Tibial artery (tissue), 4 donors: ENCODE data around the gene RNF38.
"Not testable (repeated sequence)": the region's sequence is repeated elsewhere in the genome, so short reads cannot be mapped to it uniquely, and the experiment has no call there.

Experiments
- DNase-seq, 2 donors: peaks; one replicate each; pipeline ENCODE4 v3.0.0-alpha.2; 2019
- H3K27ac ChIP-seq, 2 donors: fragments of 200-600 bp; sonication (generic) in 1 of 2; 1 replicate in 1 of 2; 2 replicates in 1 of 2; pipeline ENCODE4 v1.5.1; 2018 to 2019; ENCODE audit warnings: mild to moderate bottlenecking in 1 of 2
- H3K27me3 ChIP-seq, 2 donors: fragments of 200-600 bp; sonication (generic) in 1 of 2; one replicate each; pipeline versions ENCODE4 v1.5.1 to v1.6.0; 2016 to 2019
- H3K36me3 ChIP-seq, 3 donors: fragments of 200-600 bp; sonication (generic) in 2 of 3; one replicate each; pipeline ENCODE4 v1.5.1; 2016 to 2019; ENCODE audit warnings: mild to moderate bottlenecking in 2 of 3
- H3K4me1 ChIP-seq, 4 donors: fragments of 200-600 bp; sonication (generic) in 2 of 4; 1 replicate in 3 of 4; 2 replicates in 1 of 4; pipeline ENCODE4 v1.5.1; 2016 to 2019
- H3K4me3 ChIP-seq, 2 donors: fragments of 200-600 bp; sonication (generic) in 1 of 2; 1 replicate in 1 of 2; 2 replicates in 1 of 2; pipeline ENCODE4 v1.5.1; 2018 to 2019; ENCODE audit warnings: mild to moderate bottlenecking in 2 of 2
- H3K9me3 ChIP-seq, 3 donors: fragments of 200-600 bp; sonication (generic) in 1 of 3; one replicate each; pipeline ENCODE4 v1.5.1; 2016 to 2019
- CTCF ChIP-seq, 2 experiments: fragments of 200-600 bp in 1 of 2; fragments of 450-650 bp in 1 of 2; IDR thresholded peaks; one replicate each; pipeline ENCODE4 v1.5.1; 2017 to 2019; ENCODE audit warnings: antibody characterized with exemption in 2 of 2, mild to moderate bottlenecking in 1 of 2, moderate library complexity in 1 of 2
- intact Hi-C: fragments of 100-400 bp; cut with DNase I; formaldehyde crosslinking; loops from one replicate; pipeline ENCODE4 v1.15.0; 2023; ENCODE audit warnings: low total_unique reads

RNF38 gene

GRCh38 chr9:36392489-36392888, 7.6 kb downstream of the RNF38 start:
- peaks cover 0 to 27% (median 16%) of the 10 kb centered on the region in 4 donors for H3K4me1 ChIP-seq
- H3K27me3 ChIP-seq: no peaks in the 10 kb centered on the region
- no peak overlapping the region for H3K4me3 ChIP-seq
- no peak overlapping the region for H3K27ac ChIP-seq
- no peaks in the 10 kb centered on the region for H3K9me3 ChIP-seq
- TF ChIP-seq CTCF (IDR thresholded peaks at IDR 0.05): no peak
- intact Hi-C loops: no loop called here
- H3K36me3 ChIP-seq: no peaks in the 10 kb centered on the region
- no peak for DNase-seq

- H3K4me1 ChIP-seq: peaks cover 0 to 22% (median 12%) of the 10 kb centered on the region in 4 donors
- H3K4me3 ChIP-seq: no peak overlapping the region
- no peaks in the 10 kb centered on the region for H3K27me3 ChIP-seq
- H3K9me3 ChIP-seq: no peaks in the 10 kb centered on the region
- no peak for DNase-seq
- intact Hi-C loops: no loop called here
- peaks cover 0 to 4% (median 0%) of the 10 kb centered on the region in 3 donors for H3K36me3 ChIP-seq
- H3K27ac ChIP-seq: no peak overlapping the region
- no peak for TF ChIP-seq CTCF (IDR thresholded peaks at IDR 0.05)
Observed at GRCh38 chr9:36389590-36389989, 10.5 kb downstream of the RNF38 start.

- H3K27ac ChIP-seq, DNase-seq, H3K27me3 ChIP-seq, intact Hi-C loops, H3K9me3 ChIP-seq, H3K36me3 ChIP-seq, H3K4me3 ChIP-seq: not testable (repeated sequence)
- peaks cover 0 to 25% (median 6%) of the 10 kb centered on the region in 4 donors for H3K4me1 ChIP-seq
Observed at GRCh38 chr9:36386396-36386965, 13.6 kb downstream of the RNF38 start.

GRCh38 chr9:36382484-36382883, 17.6 kb downstream of the RNF38 start:
- no peaks in the 10 kb centered on the region for H3K27me3 ChIP-seq
- H3K4me3 ChIP-seq: no peak overlapping the region
- no peak for DNase-seq
- TF ChIP-seq CTCF (IDR thresholded peaks at IDR 0.05): no peak
- peaks cover 0 to 4% (median 0%) of the 10 kb centered on the region in 3 donors for H3K36me3 ChIP-seq
- H3K9me3 ChIP-seq: no peaks in the 10 kb centered on the region
- H3K4me1 ChIP-seq: peaks cover 0 to 44% (median 9%) of the 10 kb centered on the region in 4 donors
- intact Hi-C loops: no loop called here
- H3K27ac ChIP-seq: no peak overlapping the region

GRCh38 chr9:36364577-36364976, 35.5 kb downstream of the RNF38 start:
- Histone ChIP-seq H3K4me3 (no peak overlapping the region), H3K27ac (no peak overlapping the region), H3K36me3 (peaks cover 18 to 62% (median 34%) of the 10 kb centered on the region in 3 donors), H3K27me3 (no peaks in the 10 kb centered on the region), H3K4me1 (no peaks in the 10 kb centered on the region), H3K9me3 (no peaks in the 10 kb centered on the region)
- no peak for TF ChIP-seq CTCF (IDR thresholded peaks at IDR 0.05)
- no peak for DNase-seq
- intact Hi-C loops: no loop called here

- no peak for TF ChIP-seq CTCF (IDR thresholded peaks at IDR 0.05)
- H3K4me3 ChIP-seq: no peak overlapping the region
- peaks cover 7 to 51% (median 23%) of the 10 kb centered on the region in 3 donors for H3K36me3 ChIP-seq
- H3K4me1 ChIP-seq: no peaks in the 10 kb centered on the region
- no peaks in the 10 kb centered on the region for H3K9me3 ChIP-seq
- intact Hi-C loops: no loop called here
- H3K27ac ChIP-seq: no peak overlapping the region
- no peaks in the 10 kb centered on the region for H3K27me3 ChIP-seq
- no peak for DNase-seq
Observed at GRCh38 chr9:36363448-36363847, 36.6 kb downstream of the RNF38 start.
